ENCODE data around the gene TRERF1. TPM values are rescaled to one million over a fixed set of nuclear protein-coding genes. Genes with fewer than 3 reads are reported as not detected.

TRERF1 gene
- total RNA-seq, 4 donors from 2014 or later: 6.9 to 12.1 (median 8.8) TPM

DNA sequence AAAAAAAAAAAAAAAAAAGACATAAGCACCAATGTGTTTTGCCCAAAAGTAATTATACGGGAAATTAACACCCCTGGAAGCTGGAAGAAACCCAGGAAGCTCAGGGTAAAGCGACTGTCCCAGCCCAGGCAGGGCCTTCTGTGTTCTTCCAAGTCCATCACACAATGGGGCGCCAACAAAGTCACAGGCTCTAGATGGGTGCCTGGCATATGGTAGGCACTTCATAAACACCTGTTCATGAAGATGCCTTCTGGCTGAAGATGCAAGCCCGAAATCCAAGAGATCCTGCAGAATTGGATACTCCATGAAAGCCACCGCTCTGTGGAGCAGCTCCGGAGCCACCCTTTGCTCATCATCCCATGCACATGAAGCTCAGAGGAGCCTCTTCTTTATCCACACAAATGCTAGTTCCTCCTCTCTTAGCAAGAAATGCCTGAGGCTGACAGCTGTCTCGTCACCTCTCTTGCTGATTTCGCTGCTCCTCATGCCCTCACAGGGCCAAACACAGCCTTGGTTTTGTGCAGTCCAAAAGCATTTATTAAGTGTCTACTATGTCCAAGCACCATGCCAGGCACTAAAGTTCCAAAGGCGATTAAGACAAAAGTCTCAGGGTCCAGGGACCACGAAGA is 76.6 kb downstream of the TRERF1 start:
- DNase-seq (ENCODE audit: low spot score in 2 of 2): peak in 1 of 2 donors; percentile 69
- no peak for TF ChIP-seq POLR2A (IDR thresholded peaks at IDR 0.05)
- TF ChIP-seq, protein P1, sequence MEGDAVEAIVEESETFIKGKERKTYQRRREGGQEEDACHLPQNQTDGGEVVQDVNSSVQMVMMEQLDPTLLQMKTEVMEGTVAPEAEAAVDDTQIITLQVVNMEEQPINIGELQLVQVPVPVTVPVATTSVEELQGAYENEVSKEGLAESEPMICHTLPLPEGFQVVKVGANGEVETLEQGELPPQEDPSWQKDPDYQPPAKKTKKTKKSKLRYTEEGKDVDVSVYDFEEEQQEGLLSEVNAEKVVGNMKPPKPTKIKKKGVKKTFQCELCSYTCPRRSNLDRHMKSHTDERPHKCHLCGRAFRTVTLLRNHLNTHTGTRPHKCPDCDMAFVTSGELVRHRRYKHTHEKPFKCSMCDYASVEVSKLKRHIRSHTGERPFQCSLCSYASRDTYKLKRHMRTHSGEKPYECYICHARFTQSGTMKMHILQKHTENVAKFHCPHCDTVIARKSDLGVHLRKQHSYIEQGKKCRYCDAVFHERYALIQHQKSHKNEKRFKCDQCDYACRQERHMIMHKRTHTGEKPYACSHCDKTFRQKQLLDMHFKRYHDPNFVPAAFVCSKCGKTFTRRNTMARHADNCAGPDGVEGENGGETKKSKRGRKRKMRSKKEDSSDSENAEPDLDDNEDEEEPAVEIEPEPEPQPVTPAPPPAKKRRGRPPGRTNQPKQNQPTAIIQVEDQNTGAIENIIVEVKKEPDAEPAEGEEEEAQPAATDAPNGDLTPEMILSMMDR (IDR thresholded peaks at IDR 0.05): no peak

DNA sequence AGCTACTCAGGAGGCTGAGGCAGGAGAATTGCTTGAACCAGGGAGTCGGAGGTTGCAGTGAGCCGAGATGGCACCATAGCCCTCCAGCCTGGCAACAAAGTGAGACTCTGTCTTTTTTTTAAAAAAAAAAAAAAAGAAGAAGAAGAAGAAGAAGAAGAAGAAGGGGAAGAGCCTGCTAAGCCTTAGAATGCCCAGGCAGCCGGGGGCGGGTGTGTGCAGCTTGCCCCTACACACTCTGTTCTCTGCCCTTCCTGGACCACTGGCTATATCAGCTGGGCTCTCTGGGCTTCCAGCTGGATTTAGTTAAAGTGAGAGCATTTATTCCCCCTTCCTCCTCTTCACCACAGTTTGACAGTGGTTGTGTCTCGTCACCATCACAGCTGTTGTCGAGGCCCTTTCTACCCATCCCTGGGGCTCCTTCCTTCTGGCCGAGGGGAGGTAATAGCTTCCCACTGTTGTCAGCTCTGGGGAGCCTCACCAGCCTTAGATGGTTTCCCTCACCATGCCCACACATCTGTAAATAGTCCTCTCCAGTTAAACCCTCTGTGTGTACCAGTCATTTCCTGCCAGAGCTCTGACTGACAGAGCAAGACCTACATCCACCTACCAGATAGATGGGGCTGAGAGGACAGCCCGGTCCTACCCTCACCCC is 77.6 kb downstream of the TRERF1 start:
- intact Hi-C loops (cut with DNase I; ENCODE audit: low total_unique reads): no loop called here
- no peak for TF ChIP-seq POLR2A (IDR thresholded peaks at IDR 0.05)
- TF ChIP-seq, protein P1 (IDR thresholded peaks at IDR 0.05): no peak
- DNase-seq (ENCODE audit: low spot score in 2 of 2): peak in 1 of 2 donors; percentile 40
- WGBS, 2 donors: 78 to 82% methylated on average over 8 of the region's 8 CpGs
- no peak overlapping the region for H3K4me3 ChIP-seq (ENCODE audit: low read depth, poor library complexity, severe bottlenecking)

More for the DNA sequence above, 76.6 kb downstream of the TRERF1 start:
- no peak overlapping the region for H3K4me3 ChIP-seq (ENCODE audit: low read depth, poor library complexity, severe bottlenecking)
- WGBS, 2 donors: 93 to 94% methylated on average over 10 of the region's 10 CpGs
- intact Hi-C loops (cut with DNase I; ENCODE audit: low total_unique reads): no loop called here

DNA sequence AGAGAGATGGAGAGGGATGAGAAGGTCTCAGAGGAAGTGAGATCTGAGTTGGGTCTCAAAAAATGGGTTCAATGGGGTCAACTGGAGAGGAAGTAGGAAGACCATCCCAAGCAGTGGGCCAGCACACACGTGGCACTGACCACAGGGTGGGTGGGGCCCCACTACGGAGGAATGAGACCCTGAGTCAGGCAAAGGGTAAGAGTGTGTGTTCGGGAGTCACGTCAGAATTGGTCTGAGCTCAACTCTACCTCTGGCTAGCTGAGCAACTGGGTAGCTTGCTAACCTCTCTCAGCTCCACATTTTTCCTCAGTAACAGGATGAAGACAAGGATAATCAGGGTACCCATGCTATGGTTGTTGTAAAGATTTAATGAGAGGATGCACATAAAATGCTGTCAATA is 79.0 kb downstream of the TRERF1 start:
- TF ChIP-seq, protein P1 (IDR thresholded peaks at IDR 0.05): no peak
- no peak for TF ChIP-seq POLR2A (IDR thresholded peaks at IDR 0.05)
- H3K4me3 ChIP-seq (ENCODE audit: low read depth, poor library complexity, severe bottlenecking): no peak overlapping the region
- DNase-seq (ENCODE audit: low spot score in 2 of 2): peak in 1 of 2 donors; percentile 40
- intact Hi-C loops (cut with DNase I; ENCODE audit: low total_unique reads): no loop called here
- WGBS, 2 donors: 67 to 73% methylated on average over 4 of the region's 4 CpGs

DNA sequence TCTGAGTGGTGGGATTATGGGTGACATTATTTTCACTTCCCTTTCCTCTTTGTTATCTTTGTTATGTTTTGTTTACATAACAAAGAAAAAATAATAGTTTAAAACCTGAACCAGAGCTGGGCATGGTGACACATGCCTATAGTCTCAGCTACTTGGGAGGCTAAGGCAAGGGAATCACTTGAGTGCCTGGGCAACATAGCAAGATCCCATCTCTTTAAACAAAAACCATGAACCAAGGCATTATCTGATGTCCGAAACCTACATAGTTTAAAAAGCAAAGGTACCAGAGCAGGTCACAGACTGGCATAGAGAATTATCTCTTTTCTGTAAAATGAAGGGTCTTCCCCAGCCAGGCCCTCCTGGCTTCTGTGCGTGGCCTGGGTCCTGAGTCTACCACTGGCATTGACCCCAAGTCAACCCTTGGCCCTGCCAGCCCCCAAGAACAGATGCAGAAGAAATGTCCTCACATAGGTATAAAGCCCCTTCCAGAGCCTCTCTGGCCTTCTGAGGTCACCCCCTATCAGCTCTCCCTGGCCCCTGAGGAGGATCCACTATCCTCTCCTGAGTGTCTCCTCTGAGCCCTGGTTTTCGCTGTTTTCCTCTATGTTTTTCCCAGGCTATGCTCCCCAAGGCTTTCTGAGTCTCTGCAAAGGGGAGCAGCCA is 81.3 kb downstream of the TRERF1 start:
- TF ChIP-seq, protein P1 (IDR thresholded peaks at IDR 0.05): no peak
- TF ChIP-seq POLR2A (IDR thresholded peaks at IDR 0.05): no peak
- intact Hi-C loops (cut with DNase I; ENCODE audit: low total_unique reads): no loop called here
- WGBS, 2 donors: 96 to 99% methylated on average over 3 of the region's 3 CpGs
- no peak overlapping the region for H3K4me3 ChIP-seq (ENCODE audit: low read depth, poor library complexity, severe bottlenecking)
- DNase-seq (ENCODE audit: low spot score in 2 of 2): peak in 1 of 2 donors; percentile 48

DNA sequence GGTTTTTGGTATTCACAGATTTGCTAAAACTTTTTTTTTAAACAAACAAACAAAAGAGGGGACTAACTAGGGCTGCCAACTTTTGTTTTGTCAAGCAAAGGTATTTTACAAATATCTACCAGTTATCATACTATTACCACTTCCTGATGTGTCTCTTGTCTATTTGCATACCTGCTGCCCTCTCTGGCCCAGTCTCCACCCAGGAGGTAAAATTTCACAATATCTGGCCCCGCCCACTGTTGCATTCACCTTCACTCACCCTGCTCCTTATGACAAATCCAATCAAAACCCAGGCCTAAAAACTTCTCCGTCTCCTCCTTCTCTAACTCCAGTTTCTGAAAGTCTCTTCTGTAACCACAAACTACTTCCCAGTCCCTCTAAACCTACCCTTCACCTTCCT is 82.2 kb downstream of the TRERF1 start:
- intact Hi-C loops (cut with DNase I; ENCODE audit: low total_unique reads): no loop called here
- 91 to 92% methylated on average over 2 of the region's 2 CpGs for WGBS, 2 donors
- no peak overlapping the region for H3K4me3 ChIP-seq (ENCODE audit: low read depth, poor library complexity, severe bottlenecking)
- peak in 1 of 2 donors; percentile 17 for DNase-seq (ENCODE audit: low spot score in 2 of 2)
- no peak for TF ChIP-seq POLR2A (IDR thresholded peaks at IDR 0.05)
- TF ChIP-seq, protein P1 (IDR thresholded peaks at IDR 0.05): no peak

Measured in lower leg skin (tissue), 4 donors.